NCI-H2196 (cell line): ENCODE results near the gene MBTPS1.

Experiments
- DNase-seq: peaks from one replicate; lab custom pipeline; 2025; ENCODE audit not compliant: unreplicated experiment; lab: John Stamatoyannopoulos, UW

Gene MBTPS1

GRCh38 chr16:84055801-84056634 lies 60.7 kb downstream of the MBTPS1 start:
- DNase-seq: no peak

GRCh38 chr16:84055366-84055765 lies 61.4 kb downstream of the MBTPS1 start:
- no peak for DNase-seq

GRCh38 chr16:84054916-84055315 lies 61.8 kb downstream of the MBTPS1 start:
- DNase-seq: no peak

- DNase-seq: no peak
Measured at GRCh38 chr16:84054271-84054670, 62.5 kb downstream of the MBTPS1 start.

- DNase-seq: no peak
Measured at GRCh38 chr16:84053237-84053636, 63.5 kb downstream of the MBTPS1 start.

- DNase-seq: no peak
Measured at GRCh38 chr16:84052071-84052622, 64.6 kb downstream of the MBTPS1 start.

- DNase-seq: no peak
Measured at GRCh38 chr16:84050316-84050715, 66.4 kb downstream of the MBTPS1 start.

GRCh38 chr16:84049403-84050060 lies 67.2 kb downstream of the MBTPS1 start:
- DNase-seq: no peak

GRCh38 chr16:84048871-84049270 lies 67.9 kb downstream of the MBTPS1 start:
- no peak for DNase-seq

- DNase-seq: peak; percentile 28
Measured at GRCh38 chr16:84048270-84048669, 68.5 kb downstream of the MBTPS1 start.

GRCh38 chr16:84047626-84048025 lies 69.1 kb downstream of the MBTPS1 start:
- DNase-seq: no peak

- no peak for DNase-seq
Measured at GRCh38 chr16:84047206-84047605, 69.5 kb downstream of the MBTPS1 start.

- no peak for DNase-seq
Measured at GRCh38 chr16:84045818-84046470, 70.8 kb downstream of the MBTPS1 start.

- no peak for DNase-seq
Measured at GRCh38 chr16:84045001-84045817, 71.5 kb downstream of the MBTPS1 start.

GRCh38 chr16:84044118-84044488 lies 72.6 kb downstream of the MBTPS1 start:
- no peak for DNase-seq

- DNase-seq: no peak
Measured at GRCh38 chr16:84043486-84044117, 73.1 kb downstream of the MBTPS1 start.

GRCh38 chr16:84042879-84043485 lies 73.8 kb downstream of the MBTPS1 start:
- peak; percentile 75 for DNase-seq

- no peak for DNase-seq
Measured at GRCh38 chr16:84042308-84042878, 74.3 kb downstream of the MBTPS1 start, which contains the start of gene SLC38A8. TSS of gene SLC38A8 (minus strand) at chr16:84042795. CDS start at chr16:84042157, 638 bp downstream.

GRCh38 chr16:84041881-84042280 lies 74.9 kb downstream of the MBTPS1 start:
- no peak for DNase-seq
